CD14-positive monocyte (primary cell): ENCODE measurements around the gene MORN5. TPM values are rescaled to one million over a fixed set of nuclear protein-coding genes. Genes with fewer than 3 reads are reported as not detected.

ENCODE experiments used
- DNase-seq, 3 donors: peaks; one replicate each; pipeline ENCODE4 v3.0.0-alpha.2; 2011 to 2022
- H2AFZ ChIP-seq: 2 replicates; pipeline ENCODE4 v1.6.0; 2012; ENCODE audit warnings: mild to moderate bottlenecking, low read depth, low read length, inconsistent platforms; ENCODE audit not compliant: insufficient read depth, poor library complexity, severe bottlenecking
- H3K27ac ChIP-seq, 2 donors: 1 replicate in 1 of 2; 2 replicates in 1 of 2; pipeline ENCODE4 v1.5.1; 2012 to 2013; ENCODE audit warnings: low read length in 2 of 2, control low read depth in 1 of 2, inconsistent platforms in 1 of 2, low read depth in 1 of 2, mild to moderate bottlenecking in 1 of 2
- H3K27me3 ChIP-seq, 2 donors: one replicate each; pipeline versions ENCODE4 v1.6.0 to v1.6.1; 2011 to 2013; ENCODE audit warnings: low read length in 2 of 2; ENCODE audit not compliant: control insufficient read depth in 2 of 2, insufficient read depth in 2 of 2
- H3K36me3 ChIP-seq, 2 donors: replicated peaks in 1 of 2; 1 replicate in 1 of 2; 2 replicates in 1 of 2; pipeline versions ENCODE4 v1.5.1 to v1.6.1; 2012 to 2013; ENCODE audit warnings: low read length in 2 of 2, control low read depth in 1 of 2, inconsistent platforms in 1 of 2, mild to moderate bottlenecking in 1 of 2; ENCODE audit not compliant: insufficient read depth in 2 of 2, control insufficient read depth in 1 of 2
- H3K4me1 ChIP-seq, 2 donors: 1 replicate in 1 of 2; 2 replicates in 1 of 2; pipeline versions ENCODE4 v1.5.1 to v1.6.1; 2012 to 2013; ENCODE audit warnings: low read length in 2 of 2, control low read depth in 1 of 2, inconsistent platforms in 1 of 2, mild to moderate bottlenecking in 1 of 2, moderate library complexity in 1 of 2; ENCODE audit not compliant: insufficient read depth in 2 of 2, control insufficient read depth in 1 of 2
- H3K4me2 ChIP-seq: replicated peaks from 2 replicates; pipeline ENCODE3; 2012; ENCODE audit warnings: low read length, moderate library complexity, mild to moderate bottlenecking; ENCODE audit not compliant: poor library complexity, severe bottlenecking; ENCODE audit errors: extremely low read depth
- H3K4me3 ChIP-seq, 3 experiments: fragments of 200-600 bp in 1 of 3; sonication (generic) in 1 of 3; replicated peaks in 1 of 3; 1 replicate in 2 of 3; 2 replicates in 1 of 3; pipeline ENCODE4 v1.5.1; 2011 to 2013; ENCODE audit warnings: low read length in 3 of 3, mild to moderate bottlenecking in 3 of 3, control low read depth in 2 of 3, low read depth in 2 of 3, inconsistent platforms in 1 of 3, moderate library complexity in 1 of 3
- H3K79me2 ChIP-seq: 2 replicates; pipeline ENCODE4 v1.6.0; 2012; ENCODE audit warnings: mild to moderate bottlenecking, control low read depth, inconsistent platforms, low read length, moderate library complexity; ENCODE audit not compliant: insufficient read depth
- H3K9ac ChIP-seq: 2 replicates; pipeline ENCODE4 v1.6.0; 2017; ENCODE audit warnings: low read length, mild to moderate bottlenecking; ENCODE audit not compliant: insufficient read depth, poor library complexity, severe bottlenecking
- H3K9me3 ChIP-seq, 2 donors: replicated peaks in 1 of 2; 1 replicate in 1 of 2; 2 replicates in 1 of 2; pipeline versions ENCODE4 v1.5.1 to v1.6.1; 2012 to 2013; ENCODE audit warnings: low read length in 2 of 2, control low read depth in 1 of 2; ENCODE audit not compliant: control insufficient read depth in 1 of 2, insufficient read depth in 1 of 2
- H4K20me1 ChIP-seq: 2 replicates; pipeline ENCODE4 v1.6.0; 2012; ENCODE audit warnings: mild to moderate bottlenecking, low read length, control low read depth, moderate library complexity; ENCODE audit not compliant: insufficient read depth
- H3K27ac Mint-ChIP-seq, 7 donors: one replicate each; pipeline ENCODE4 v1.8.0; 2020; ENCODE audit warnings: mild to moderate bottlenecking in 7 of 7, mixed read lengths in 7 of 7, moderate library complexity in 6 of 7, inconsistent platforms in 2 of 7
- H3K27me3 Mint-ChIP-seq, 3 donors: one replicate each; pipeline ENCODE4 v1.8.0; 2021 to 2022; ENCODE audit warnings: low read depth in 3 of 3, mild to moderate bottlenecking in 3 of 3, mixed read lengths in 3 of 3, moderate library complexity in 3 of 3, inconsistent platforms in 1 of 3
- H3K36me3 Mint-ChIP-seq, 2 donors: one replicate each; pipeline ENCODE4 v1.8.0; 2020; ENCODE audit warnings: mixed read lengths in 2 of 2, inconsistent platforms in 1 of 2, mild to moderate bottlenecking in 1 of 2
- H3K4me1 Mint-ChIP-seq: one replicate; pipeline ENCODE4 v1.8.0; 2020; ENCODE audit warnings: mild to moderate bottlenecking, mixed read lengths
- H3K4me3 Mint-ChIP-seq, 2 donors: one replicate each; pipeline ENCODE4 v1.8.0; 2020; ENCODE audit warnings: mild to moderate bottlenecking in 2 of 2, mixed read lengths in 2 of 2, moderate library complexity in 1 of 2
- H3K9me3 Mint-ChIP-seq, 7 donors: one replicate each; pipeline ENCODE4 v1.8.0; 2020 to 2022; ENCODE audit warnings: mixed read lengths in 7 of 7, mild to moderate bottlenecking in 6 of 7, moderate library complexity in 6 of 7, inconsistent platforms in 2 of 7
- WGBS: methylation state at CpG from one replicate; pipeline ENCODE4 v1.1.5; 2013; ENCODE audit warnings: missing lambda C conversion rate; ENCODE audit not compliant: insufficient coverage; 5-methylcytosine and 5-hydroxymethylcytosine counted together
- intact Hi-C, 2 donors: fragments of 100-400 bp; cut with micrococcal nuclease; formaldehyde crosslinking; loops; one replicate each; pipeline versions ENCODE4 v1.15.0 to v1.15.1; 2023
- polyA plus RNA-seq, 3 donors: library from polyadenylated mRNA; depleted of rRNA in 1 of 3; unstranded in 2 of 3; stranded (reverse) in 1 of 3; fragments of 300-500 nt in 2 of 3; fragments of >200 nt in 1 of 3; fragmentation: Illumina TruSeq in 2 of 3; gene quantifications; 1 replicate in 2 of 3; 2 replicates in 1 of 3; pipeline ENCODE4 v1.2.3, GENCODE V29; 2012 to 2021
- TF ChIP-seq, protein P1 (sequence below): fragments of 200-600 bp; IDR thresholded peaks from one replicate; pipeline ENCODE4 v1.8.0; 2022; ENCODE audit warnings: antibody characterized with exemption, mild to moderate bottlenecking

MORN5 gene
- polyA plus RNA-seq, 3 donors: not detected

DNA sequence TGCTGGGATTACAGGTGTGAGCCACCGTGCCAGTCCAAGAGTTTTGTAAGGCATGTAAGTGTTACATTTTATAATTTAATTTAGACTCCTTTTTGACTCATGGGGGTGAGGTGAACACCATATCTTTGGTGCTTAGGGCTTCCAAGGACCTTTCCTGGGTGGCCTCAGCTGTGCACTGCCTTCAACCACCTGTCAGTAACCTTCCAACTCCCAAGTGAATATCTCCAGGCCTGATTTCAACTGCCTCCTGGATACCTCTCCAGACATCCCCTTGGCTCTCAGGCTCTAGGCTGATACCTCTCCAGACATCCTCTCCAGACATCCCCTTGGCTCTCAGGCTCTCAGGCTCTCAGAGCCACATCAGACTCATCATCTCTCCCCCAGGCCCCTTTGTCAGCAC is 35.7 kb upstream of the MORN5 start:
- no peak overlapping the region for H2AFZ ChIP-seq
- no peak overlapping the region for H3K4me3 ChIP-seq
- peaks cover 0 to 5% of the 10 kb centered on the region in 2 donors for H3K9me3 ChIP-seq
- peaks cover 4 to 9% of the 10 kb centered on the region in 2 donors for H3K4me1 ChIP-seq
- Mint-ChIP-seq H3K9me3 (peaks cover 0 to 4% (median 1%) of the 10 kb centered on the region in 7 donors), H3K36me3 (no peaks in the 10 kb centered on the region), H3K4me1 (peaks cover 12% of the 10 kb centered on the region), H3K27me3 (peaks cover 34 to 43% (median 43%) of the 10 kb centered on the region in 3 donors), H3K27ac (no peak overlapping the region), H3K4me3 (no peak overlapping the region)
- H3K36me3 ChIP-seq: no peaks in the 10 kb centered on the region
- H4K20me1 ChIP-seq: no peaks in the 10 kb centered on the region
- H3K27ac ChIP-seq: no peak overlapping the region
- intact Hi-C loops: loop anchor here (2.0 to 10.0 kb wide), 3 partner anchors 227 to 691 kb away; no protein-coding TSS in a partner anchor
- no peaks in the 10 kb centered on the region for H3K79me2 ChIP-seq
- WGBS: no CpG with 5 or more reads among the region's 1 CpG
- peaks cover 18 to 30% of the 10 kb centered on the region in 2 donors for H3K27me3 ChIP-seq
- TF ChIP-seq, protein P1, sequence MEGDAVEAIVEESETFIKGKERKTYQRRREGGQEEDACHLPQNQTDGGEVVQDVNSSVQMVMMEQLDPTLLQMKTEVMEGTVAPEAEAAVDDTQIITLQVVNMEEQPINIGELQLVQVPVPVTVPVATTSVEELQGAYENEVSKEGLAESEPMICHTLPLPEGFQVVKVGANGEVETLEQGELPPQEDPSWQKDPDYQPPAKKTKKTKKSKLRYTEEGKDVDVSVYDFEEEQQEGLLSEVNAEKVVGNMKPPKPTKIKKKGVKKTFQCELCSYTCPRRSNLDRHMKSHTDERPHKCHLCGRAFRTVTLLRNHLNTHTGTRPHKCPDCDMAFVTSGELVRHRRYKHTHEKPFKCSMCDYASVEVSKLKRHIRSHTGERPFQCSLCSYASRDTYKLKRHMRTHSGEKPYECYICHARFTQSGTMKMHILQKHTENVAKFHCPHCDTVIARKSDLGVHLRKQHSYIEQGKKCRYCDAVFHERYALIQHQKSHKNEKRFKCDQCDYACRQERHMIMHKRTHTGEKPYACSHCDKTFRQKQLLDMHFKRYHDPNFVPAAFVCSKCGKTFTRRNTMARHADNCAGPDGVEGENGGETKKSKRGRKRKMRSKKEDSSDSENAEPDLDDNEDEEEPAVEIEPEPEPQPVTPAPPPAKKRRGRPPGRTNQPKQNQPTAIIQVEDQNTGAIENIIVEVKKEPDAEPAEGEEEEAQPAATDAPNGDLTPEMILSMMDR: no peak
- no peak for DNase-seq
- H3K9ac ChIP-seq: no peak overlapping the region
- no peak overlapping the region for H3K4me2 ChIP-seq

GRCh38 chr9:122124528-122124927 is 35.2 kb upstream of the MORN5 start:
- no peaks in the 10 kb centered on the region for H3K36me3 ChIP-seq
- no peak overlapping the region for H3K4me2 ChIP-seq
- no peaks in the 10 kb centered on the region for H3K79me2 ChIP-seq
- no peak for DNase-seq
- no peak overlapping the region for H2AFZ ChIP-seq
- Mint-ChIP-seq H3K27me3 (peaks cover 38 to 43% (median 43%) of the 10 kb centered on the region in 3 donors), H3K9me3 (peaks cover 0 to 4% (median 1%) of the 10 kb centered on the region in 7 donors), H3K27ac (no peak overlapping the region), H3K4me3 (peak overlapping the region in 1 of 2 donors; percentile 17), H3K36me3 (no peaks in the 10 kb centered on the region), H3K4me1 (peaks cover 12% of the 10 kb centered on the region)
- no peaks in the 10 kb centered on the region for H4K20me1 ChIP-seq
- TF ChIP-seq, protein P1: no peak
- WGBS: 94% methylated on average over 5 of the region's 7 CpGs
- intact Hi-C loops: loop anchor here (2.0 to 10.0 kb wide), 3 partner anchors 226 to 690 kb away; no protein-coding TSS in a partner anchor
- H3K27ac ChIP-seq: no peak overlapping the region
- H3K9me3 ChIP-seq: peaks cover 0 to 5% of the 10 kb centered on the region in 2 donors
- H3K4me3 ChIP-seq: no peak overlapping the region
- peaks cover 4 to 9% of the 10 kb centered on the region in 2 donors for H3K4me1 ChIP-seq
- no peak overlapping the region for H3K9ac ChIP-seq
- peaks cover 18 to 30% of the 10 kb centered on the region in 2 donors for H3K27me3 ChIP-seq
